Adrenal gland (tissue), 12 donors: Measurements from ENCODE around the gene TARS2. TPM values are rescaled to one million over a fixed set of nuclear protein-coding genes. Genes with fewer than 3 reads are reported as not detected.

Experiments
- DNase-seq, 7 donors: peaks; one replicate each; pipeline ENCODE4 v3.0.0-alpha.2; 2019 to 2020
- H3K27ac ChIP-seq, 5 donors: fragments of 200-600 bp; sonication (generic) in 4 of 5; 1 replicate in 3 of 5; 2 replicates in 2 of 5; pipeline versions ENCODE4 v1.5.1 to v1.8.0; 2016 to 2020; ENCODE audit warnings: mild to moderate bottlenecking in 1 of 5
- H3K27me3 ChIP-seq: fragments of 200-600 bp; 2 replicates; pipeline ENCODE4 v1.8.0; 2021
- H3K36me3 ChIP-seq, 2 donors: fragments of 200-600 bp; replicated peaks in 1 of 2; 1 replicate in 1 of 2; 2 replicates in 1 of 2; pipeline versions ENCODE4 v1.5.1 to v1.8.0; 2018 to 2022
- H3K4me1 ChIP-seq, 2 donors: fragments of 200-600 bp; replicated peaks in 1 of 2; 1 replicate in 1 of 2; 2 replicates in 1 of 2; pipeline versions ENCODE4 v1.5.1 to v1.8.0; 2018 to 2021
- H3K4me3 ChIP-seq, 4 donors: fragments of 200-600 bp; sonication (generic) in 3 of 4; one replicate each; pipeline ENCODE4 v1.5.1; 2016 to 2018
- H3K9me3 ChIP-seq, 3 donors: fragments of 200-600 bp; sonication (generic) in 1 of 3; replicated peaks in 1 of 3; 1 replicate in 2 of 3; 2 replicates in 1 of 3; pipeline versions ENCODE4 v1.5.1 to v1.8.0; 2016 to 2021
- POLR2A ChIP-seq, 2 donors: fragments of 450-650 bp; IDR thresholded peaks; one replicate each; pipeline ENCODE4 v1.6.1; 2017; ENCODE audit warnings: antibody characterized with exemption in 2 of 2, mild to moderate bottlenecking in 2 of 2, moderate library complexity in 1 of 2
- WGBS, 4 donors: extraction: QIAGEN DNeasy Blood & Tissue Kit in 2 of 4; methylation state at CpG; one replicate each; pipeline versions ENCODE4 v1.1.5 to v1.1.7; 2013 to 2017; 5-methylcytosine and 5-hydroxymethylcytosine counted together
- intact Hi-C, 2 donors: fragments of 100-400 bp; cut with DNase I; formaldehyde crosslinking; loops; one replicate each; pipeline versions ENCODE4 v1.14.1 to v1.15.0; 2022 to 2023
- polyA plus RNA-seq, 3 donors: library from polyadenylated mRNA; stranded (reverse); fragments of 200-250 nt in 2 of 3; fragments of 350-450 nt in 1 of 3; fragmentation: Illumina TruSeq in 1 of 3; extraction: RNeasy Lipid Tissue Mini Kit (QIAGEN cat#74804) in 1 of 3; gene quantifications; one replicate each; pipeline ENCODE4 v1.2.3, GENCODE V29; 2013 to 2014
- total RNA-seq, 9 donors: library from RNA; depleted of rRNA in 4 of 9; stranded (reverse); fragments of >200 nt in 4 of 9; fragments of 120-200 nt in 1 of 9; fragmentation: NEBNext Ultra II Directional in 1 of 9; extraction: Animal tissue kit (Norgen Biotek cat#: 25700) in 1 of 9; gene quantifications; one replicate each; pipeline versions ENCODE4 v1.1.0 to v1.2.4, GENCODE V29; 2013 to 2023
- TF ChIP-seq, protein P1 (sequence below), 6 experiments: fragments of 450-650 bp in 4 of 6; fragments of 200-600 bp in 2 of 6; sonication (generic) in 1 of 6; IDR thresholded peaks; 1 replicate in 5 of 6; 2 replicates in 1 of 6; pipeline versions ENCODE4 v1.5.1 to v1.8.0; 2016 to 2021; ENCODE audit warnings: antibody characterized with exemption in 6 of 6, mild to moderate bottlenecking in 2 of 6, moderate library complexity in 1 of 6
- donor health status: healthy with polysubstance abuse.
- donor health status: Bipolar disorder and iron deficiency.
- donor health status: DM: yes; HTN: yes; CAD: no.
- donor health status: DM: no; HTN: no; CAD: no.
- donor health status: DM: no; HTN: no; CAD: no.
- donor health status: DM: yes; HTN: yes; CAD: no.

Gene TARS2
- total and polyA plus RNA-seq, 12 donors: 21.6 to 87.4 (median 28.6) TPM

- intact Hi-C loops: no loop called here
- 48 to 71% (median 58%) methylated on average over 4 of the region's 4 CpGs for WGBS, 4 donors
Measured at GRCh38 chr1:150529017-150529416, 41.8 kb downstream of the TARS2 start.

GRCh38 chr1:150530491-150531159 is 43.4 kb downstream of the TARS2 start:
- no peak overlapping the region for H3K27ac ChIP-seq
- 91 to 95% (median 95%) methylated on average over 14 of the region's 14 CpGs for WGBS, 4 donors
- H3K4me3 ChIP-seq: no peak overlapping the region
- TF ChIP-seq POLR2A (IDR thresholded peaks at IDR 0.05): no peak
- TF ChIP-seq, protein P1, sequence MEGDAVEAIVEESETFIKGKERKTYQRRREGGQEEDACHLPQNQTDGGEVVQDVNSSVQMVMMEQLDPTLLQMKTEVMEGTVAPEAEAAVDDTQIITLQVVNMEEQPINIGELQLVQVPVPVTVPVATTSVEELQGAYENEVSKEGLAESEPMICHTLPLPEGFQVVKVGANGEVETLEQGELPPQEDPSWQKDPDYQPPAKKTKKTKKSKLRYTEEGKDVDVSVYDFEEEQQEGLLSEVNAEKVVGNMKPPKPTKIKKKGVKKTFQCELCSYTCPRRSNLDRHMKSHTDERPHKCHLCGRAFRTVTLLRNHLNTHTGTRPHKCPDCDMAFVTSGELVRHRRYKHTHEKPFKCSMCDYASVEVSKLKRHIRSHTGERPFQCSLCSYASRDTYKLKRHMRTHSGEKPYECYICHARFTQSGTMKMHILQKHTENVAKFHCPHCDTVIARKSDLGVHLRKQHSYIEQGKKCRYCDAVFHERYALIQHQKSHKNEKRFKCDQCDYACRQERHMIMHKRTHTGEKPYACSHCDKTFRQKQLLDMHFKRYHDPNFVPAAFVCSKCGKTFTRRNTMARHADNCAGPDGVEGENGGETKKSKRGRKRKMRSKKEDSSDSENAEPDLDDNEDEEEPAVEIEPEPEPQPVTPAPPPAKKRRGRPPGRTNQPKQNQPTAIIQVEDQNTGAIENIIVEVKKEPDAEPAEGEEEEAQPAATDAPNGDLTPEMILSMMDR (IDR thresholded peaks at IDR 0.05): no peak
- intact Hi-C loops: loop anchor here (5.0 to 10.0 kb wide), 3 partner anchors 63 to 176 kb away; no protein-coding TSS in a partner anchor
- peak in 1 of 7 donors; percentile 4 for DNase-seq
- no peaks in the 10 kb centered on the region for H3K9me3 ChIP-seq
- H3K36me3 ChIP-seq: no peaks in the 10 kb centered on the region
- no peaks in the 10 kb centered on the region for H3K27me3 ChIP-seq
- H3K4me1 ChIP-seq: peaks cover 0 to 10% of the 10 kb centered on the region in 2 donors

More at GRCh38 chr1:150529017-150529416, 41.8 kb downstream of the TARS2 start:
- TF ChIP-seq, protein P1 (IDR thresholded peaks at IDR 0.05): no peak
- TF ChIP-seq POLR2A (IDR thresholded peaks at IDR 0.05): no peak
- Histone ChIP-seq H3K4me1 (peaks cover 0 to 10% of the 10 kb centered on the region in 2 donors), H3K9me3 (no peaks in the 10 kb centered on the region), H3K27ac (no peak overlapping the region), H3K36me3 (no peaks in the 10 kb centered on the region), H3K27me3 (no peaks in the 10 kb centered on the region), H3K4me3 (no peak overlapping the region)
- no peak for DNase-seq

DNA sequence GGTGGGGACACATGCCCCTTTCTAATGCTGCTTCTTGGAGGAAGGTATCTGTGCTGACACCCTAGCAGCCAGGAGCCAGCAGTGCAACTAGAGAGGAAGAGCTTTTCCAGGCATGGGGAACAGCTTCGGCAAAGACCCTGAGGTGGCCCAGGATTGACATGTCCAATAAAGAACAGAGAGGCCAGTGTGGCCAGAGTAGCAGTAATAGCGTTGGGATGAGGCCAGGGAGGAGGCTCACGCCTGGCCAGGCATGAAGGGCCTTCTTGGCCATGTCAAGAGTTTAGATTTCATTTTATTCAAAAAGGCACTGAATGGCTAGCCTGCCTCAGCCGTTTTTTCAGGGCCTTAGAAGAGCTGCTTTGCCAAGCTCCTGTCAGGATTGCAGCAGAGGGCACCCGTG is 45.6 kb downstream of the TARS2 start:
- 26 to 32% (median 31%) methylated on average over 4 to 5 of the region's 5 CpGs for WGBS, 4 donors
- Histone ChIP-seq H3K9me3 (no peaks in the 10 kb centered on the region), H3K4me3 (no peak overlapping the region), H3K27ac (peak overlapping the region in 2 of 5 donors; percentile 26 to 48), H3K4me1 (peaks cover 0 to 10% of the 10 kb centered on the region in 2 donors), H3K27me3 (no peaks in the 10 kb centered on the region), H3K36me3 (no peaks in the 10 kb centered on the region)
- TF ChIP-seq, protein P1 (IDR thresholded peaks at IDR 0.05): peak in 1 of 6 experiments; percentile 12
- no peak for TF ChIP-seq POLR2A (IDR thresholded peaks at IDR 0.05)
- peak in 2 of 7 donors; percentile 44 to 48 for DNase-seq
- intact Hi-C loops: loop anchor here (5.0 to 10.0 kb wide), 3 partner anchors 66 to 178 kb away; no protein-coding TSS in a partner anchor

DNA sequence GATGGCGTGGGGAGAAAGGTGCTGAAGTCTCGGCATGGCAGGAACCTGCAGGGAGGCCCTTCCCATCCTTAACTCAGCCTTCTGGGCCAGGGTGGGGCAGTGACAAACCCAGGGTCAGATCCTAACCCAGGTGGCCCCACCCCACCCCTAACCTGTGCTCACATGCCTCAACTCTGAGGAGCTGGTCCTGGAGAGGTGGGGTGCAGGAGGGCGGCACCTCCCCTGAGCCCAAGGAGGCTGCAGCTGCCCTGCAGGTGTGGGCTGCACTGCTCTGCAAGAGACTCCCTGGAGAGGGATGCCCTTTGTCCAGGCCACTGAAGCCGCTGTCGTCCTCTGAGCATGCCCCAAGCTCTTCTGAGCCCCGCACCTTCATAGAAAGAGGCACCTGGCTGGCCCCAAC is 46.8 kb downstream of the TARS2 start:
- no peak overlapping the region for H3K4me3 ChIP-seq
- TF ChIP-seq, protein P1 (IDR thresholded peaks at IDR 0.05): no peak
- no peak for TF ChIP-seq POLR2A (IDR thresholded peaks at IDR 0.05)
- intact Hi-C loops: loop anchor here (5.0 to 10.0 kb wide), 3 partner anchors 67 to 179 kb away; no protein-coding TSS in a partner anchor
- H3K4me1 ChIP-seq: peaks cover 0 to 10% of the 10 kb centered on the region in 2 donors
- H3K27ac ChIP-seq: no peak overlapping the region
- 84 to 100% (median 96%) methylated on average over 2 to 6 of the region's 6 CpGs for WGBS, 4 donors
- no peaks in the 10 kb centered on the region for H3K9me3 ChIP-seq
- H3K27me3 ChIP-seq: no peaks in the 10 kb centered on the region
- DNase-seq: no peak
- no peaks in the 10 kb centered on the region for H3K36me3 ChIP-seq
